Panc1 (cell line): ENCODE data around the gene ZNF678. TPM values are rescaled to one million over a fixed set of nuclear protein-coding genes. Genes with fewer than 3 reads are reported as not detected.
"Not testable (repeated sequence)": the region's sequence is repeated elsewhere in the genome, so short reads cannot be mapped to it uniquely, and the experiment has no call there.

Experiments
- ATAC-seq: fragments of 200-7000 bp; cut with Tn5 transposase; 2 replicates; pipeline ENCODE4 v1.9.1; 2020; ENCODE audit warnings: mild to moderate bottlenecking, moderate library complexity
- BruUV-seq: library from RNA; stranded (reverse); fragments of 400-500 nt; replicated peaks from 2 replicates; lab custom pipeline; 2021; lab: Mats Ljungman, UMichigan
- CTCF ChIA-PET: fragments of 300-600 bp; sonication (Branson Sonifier 250); formaldehyde crosslinking; loops from one replicate; lab custom pipeline; 2022; ENCODE audit warnings: antibody characterized with exemption; lab: Charles Lee
- POLR2A ChIA-PET: fragments of 300-600 bp; sonication (Branson Sonifier 250); formaldehyde crosslinking; loops from one replicate; lab custom pipeline; 2022; ENCODE audit warnings: antibody characterized with exemption; lab: Charles Lee
- DNase-seq: peaks from one replicate; pipeline ENCODE4 v3.0.0-alpha.2; 2010; ENCODE audit warnings: low read depth, low spot score
- H3K27ac ChIP-seq: 2 replicates; pipeline ENCODE4 v1.5.1; 2011; ENCODE audit warnings: mild to moderate bottlenecking, low read length, inconsistent platforms
- H3K27me3 ChIP-seq: fragments of 200-500 bp; sonication (Bioruptor generic); 2 replicates; pipeline ENCODE4 v1.6.0; 2014; ENCODE audit warnings: low read length, inconsistent platforms; ENCODE audit not compliant: control insufficient read depth, insufficient read depth
- H3K36me3 ChIP-seq: fragments of 200-500 bp; sonication (Bioruptor generic); 2 replicates; pipeline ENCODE4 v1.5.1; 2014; ENCODE audit warnings: inconsistent platforms, mild to moderate bottlenecking, low read length, moderate library complexity; ENCODE audit not compliant: control insufficient read depth, insufficient read depth
- H3K4me1 ChIP-seq: 2 replicates; pipeline ENCODE4 v1.5.1; 2011; ENCODE audit warnings: inconsistent platforms, mild to moderate bottlenecking, low read length, moderate library complexity; ENCODE audit not compliant: control insufficient read depth, insufficient read depth
- H3K4me3 ChIP-seq, 2 experiments: 2 replicates each; pipeline ENCODE4 v1.5.1; 2011 to 2012; ENCODE audit warnings: low read depth in 2 of 2, low read length in 2 of 2, mild to moderate bottlenecking in 2 of 2, inconsistent platforms in 1 of 2, moderate library complexity in 1 of 2
- H3K9me3 ChIP-seq: fragments of 200-500 bp; sonication (Bioruptor generic); 2 replicates; pipeline ENCODE4 v1.5.1; 2014; ENCODE audit warnings: low read depth, mild to moderate bottlenecking, inconsistent platforms, low read length, moderate library complexity; ENCODE audit not compliant: control insufficient read depth, insufficient read depth
- CTCF ChIP-seq: fragments of 450-650 bp; IDR thresholded peaks from 2 replicates; pipeline ENCODE4 v1.5.1; 2017; ENCODE audit warnings: mild to moderate bottlenecking
- POLR2AphosphoS5 ChIP-seq: IDR thresholded peaks from 2 replicates; pipeline ENCODE4 v1.6.1; 2012; ENCODE audit warnings: mild to moderate bottlenecking, low read depth, low read length, moderate library complexity
- REST ChIP-seq, 2 experiments: IDR thresholded peaks; 2 replicates each; pipeline ENCODE4 v1.6.1; 2011 to 2012; ENCODE audit warnings: low read depth in 2 of 2, control low read depth in 1 of 2, low read length in 1 of 2, mild to moderate bottlenecking in 1 of 2, moderate library complexity in 1 of 2; ENCODE audit not compliant: insufficient read depth in 1 of 2
- SIN3A ChIP-seq: IDR thresholded peaks from 2 replicates; pipeline ENCODE4 v1.6.1; 2012; ENCODE audit warnings: low read depth, mild to moderate bottlenecking, low read length, moderate library complexity, borderline replicate concordance; ENCODE audit not compliant: insufficient read depth
- TCF7L2 ChIP-seq: IDR thresholded peaks from 2 replicates; pipeline ENCODE4 v1.6.1; 2011; ENCODE audit warnings: mild to moderate bottlenecking, low read depth, low read length, inconsistent platforms
- in situ Hi-C: cut with HindIII; loops from 2 replicates; pipeline ENCODE4 v1.10.0; 2016; ENCODE audit warnings: low sequenced_read_pairs, low pct_unique_long_range_greater_than_20kb
- intact Hi-C: fragments of 100-400 bp; cut with micrococcal nuclease; formaldehyde crosslinking; loops from one replicate; pipeline ENCODE4 v1.10.0; 2022; ENCODE audit not compliant: unreplicated experiment
- total RNA-seq: library from RNA; stranded (reverse); gene quantifications from one replicate; pipeline ENCODE4 v1.2.1, GENCODE V29; 2021; ENCODE audit not compliant: unreplicated experiment

Gene ZNF678
- total RNA-seq, 1 experiment from 2014 or later, result 8.0 TPM

GRCh38 chr1:227549892-227550291 lies 13.5 kb upstream of the ZNF678 start:
- H3K27me3 ChIP-seq, result no peaks in the 10 kb centered on the region
- in situ Hi-C loops (no loop called here), intact Hi-C loops (loop anchor here (10.0 kb wide), 1 partner anchor 65 kb away; no protein-coding TSS in a partner anchor)
- ATAC-seq, result no peak
- no peak overlapping the region for H3K27ac ChIP-seq
- no peak for TF ChIP-seq TCF7L2
- no peak for TF ChIP-seq REST (IDR thresholded peaks at IDR 0.05; ENCODE audit: insufficient read depth in 1 of 2, low read depth in 2 of 2, low read length in 1 of 2)
- no peak for TF ChIP-seq SIN3A
- H3K9me3 ChIP-seq, result no peaks in the 10 kb centered on the region
- ChIA-PET POLR2A (no interaction called here), CTCF (no interaction called here)
- BruUV-seq, result no TSS peak
- H3K36me3 ChIP-seq, result no peaks in the 10 kb centered on the region
- no peak for DNase-seq
- no peak overlapping the region for H3K4me3 ChIP-seq
- H3K4me1 ChIP-seq, result no peaks in the 10 kb centered on the region

GRCh38 chr1:227551881-227552280 lies 11.5 kb upstream of the ZNF678 start:
- ATAC-seq, H3K27me3 ChIP-seq, DNase-seq, CTCF ChIA-PET, H3K4me3 ChIP-seq, in situ Hi-C loops, H3K4me1 ChIP-seq, H3K9me3 ChIP-seq, H3K36me3 ChIP-seq, H3K27ac ChIP-seq, POLR2A ChIA-PET, intact Hi-C loops, BruUV-seq: not testable (repeated sequence)

- in situ Hi-C loops (no loop called here), intact Hi-C loops (no loop called here)
- no peak overlapping the region for H3K27ac ChIP-seq
- H3K36me3 ChIP-seq, result no peaks in the 10 kb centered on the region
- TF ChIP-seq TCF7L2 (no peak), REST (IDR thresholded peaks at IDR 0.05; ENCODE audit: insufficient read depth in 1 of 2, low read depth in 2 of 2, low read length in 1 of 2) (no peak), POLR2AphosphoS5 (no peak), CTCF (no peak), SIN3A (no peak)
- ATAC-seq (no peak), DNase-seq (no peak)
- H3K27me3 ChIP-seq, result no peaks in the 10 kb centered on the region
- H3K9me3 ChIP-seq, result peaks cover 5% of the 10 kb centered on the region; the same call in 1 of the 2 replicates
- H3K4me1 ChIP-seq, result no peaks in the 10 kb centered on the region
- CTCF ChIA-PET, result no interaction called here
- H3K4me3 ChIP-seq, result no peak overlapping the region
- BruUV-seq, result no TSS peak
- POLR2A ChIA-PET, result no interaction called here
These were observed 7.1 kb upstream of the ZNF678 start for GRCh38 chr1:227556288-227556687.
